H9 (cell line): ENCODE measurements around the gene AKAP11. TPM values are rescaled to one million over a fixed set of nuclear protein-coding genes. Genes with fewer than 3 reads are reported as not detected.

Source experiments
- DNase-seq: peaks from one replicate; pipeline ENCODE4 v3.0.0-alpha.2; 2017
- H2AFZ ChIP-seq: one replicate; pipeline ENCODE4 v1.6.1; 2013; ENCODE audit warnings: mild to moderate bottlenecking, low read length, control low read depth, moderate library complexity
- H2AK5ac ChIP-seq: 2 replicates; pipeline ENCODE4 v1.6.1; 2013; ENCODE audit warnings: low read length, control low read depth, mixed read lengths; ENCODE audit not compliant: insufficient read length
- H2BK120ac ChIP-seq: one replicate; pipeline ENCODE4 v1.6.1; 2013; ENCODE audit warnings: low read depth, mild to moderate bottlenecking, low read length, control low read depth, inconsistent platforms; ENCODE audit not compliant: poor library complexity, severe bottlenecking
- H2BK12ac ChIP-seq: 2 replicates; pipeline ENCODE4 v1.6.1; 2013; ENCODE audit warnings: low read length, control low read depth, mixed read lengths, low read depth; ENCODE audit not compliant: insufficient read length
- H2BK15ac ChIP-seq: 2 replicates; pipeline ENCODE4 v1.6.1; 2013; ENCODE audit warnings: low read depth, low read length, control low read depth
- H2BK20ac ChIP-seq: one replicate; pipeline ENCODE4 v1.6.1; 2013; ENCODE audit warnings: low read depth, mild to moderate bottlenecking, low read length, control low read depth, inconsistent platforms; ENCODE audit not compliant: poor library complexity, severe bottlenecking
- H2BK5ac ChIP-seq: 2 replicates; pipeline ENCODE4 v1.6.1; 2013; ENCODE audit warnings: low read length, control low read depth, mixed read lengths; ENCODE audit not compliant: insufficient read length
- H3K14ac ChIP-seq: 2 replicates; pipeline ENCODE4 v1.6.1; 2013; ENCODE audit warnings: low read length, control low read depth; ENCODE audit not compliant: insufficient read depth
- H3K18ac ChIP-seq: 2 replicates; pipeline ENCODE4 v1.6.1; 2013; ENCODE audit warnings: low read depth, mild to moderate bottlenecking, mixed read lengths, low read length, control low read depth; ENCODE audit not compliant: insufficient read length
- H3K23ac ChIP-seq: 2 replicates; pipeline ENCODE4 v1.6.1; 2013; ENCODE audit warnings: low read length, control low read depth, mixed read lengths, low read depth; ENCODE audit not compliant: insufficient read length
- H3K23me2 ChIP-seq: 2 replicates; pipeline ENCODE4 v1.6.1; 2013; ENCODE audit warnings: low read depth, mild to moderate bottlenecking, mixed read lengths, low read length, control low read depth; ENCODE audit not compliant: insufficient read length, poor library complexity, severe bottlenecking
- H3K27ac ChIP-seq: 2 replicates; pipeline ENCODE4 v1.5.1; 2013; ENCODE audit warnings: low read length, control low read depth, mixed read lengths, low read depth; ENCODE audit not compliant: insufficient read length
- H3K27me3 ChIP-seq: 2 replicates; pipeline ENCODE4 v1.6.1; 2013; ENCODE audit warnings: low read length, control low read depth, inconsistent platforms; ENCODE audit not compliant: insufficient read depth
- H3K4ac ChIP-seq: 2 replicates; pipeline ENCODE4 v1.6.1; 2013; ENCODE audit warnings: low read depth, mild to moderate bottlenecking, control low read depth, inconsistent platforms, low read length, moderate library complexity
- H3K4me1 ChIP-seq: 2 replicates; pipeline ENCODE4 v1.6.1; 2013; ENCODE audit warnings: low read length, control low read depth, inconsistent platforms; ENCODE audit not compliant: insufficient read depth
- H3K4me2 ChIP-seq: 2 replicates; pipeline ENCODE4 v1.6.1; 2013; ENCODE audit warnings: low read length, control low read depth, mixed read lengths; ENCODE audit not compliant: insufficient read length, insufficient read depth
- H3K56ac ChIP-seq: 2 replicates; pipeline ENCODE4 v1.6.1; 2013; ENCODE audit warnings: low read depth, mild to moderate bottlenecking, mixed read lengths, low read length, control low read depth; ENCODE audit not compliant: insufficient read length
- H3K79me1 ChIP-seq: 2 replicates; pipeline ENCODE4 v1.6.1; 2013; ENCODE audit warnings: low read depth, mild to moderate bottlenecking, moderate library complexity, low read length, control low read depth, inconsistent platforms; ENCODE audit not compliant: insufficient read depth, poor library complexity, severe bottlenecking
- H3K79me2 ChIP-seq: 2 replicates; pipeline ENCODE4 v1.6.1; 2013; ENCODE audit warnings: low read length, control low read depth, inconsistent platforms; ENCODE audit not compliant: insufficient read depth
- H3K9ac ChIP-seq: 2 replicates; pipeline ENCODE4 v1.6.1; 2013; ENCODE audit warnings: low read length, control low read depth, mixed read lengths; ENCODE audit not compliant: insufficient read length; ENCODE audit errors: extremely low read depth
- H3K9me3 ChIP-seq: one replicate; pipeline ENCODE4 v1.6.1; 2013; ENCODE audit warnings: low read depth, low read length, inconsistent platforms; ENCODE audit not compliant: control insufficient read depth
- H3T11ph ChIP-seq: one replicate; pipeline ENCODE4 v1.6.1; 2013; ENCODE audit warnings: mild to moderate bottlenecking, low read length, control low read depth, inconsistent platforms
- H4K20me1 ChIP-seq: one replicate; pipeline ENCODE4 v1.6.1; 2013; ENCODE audit not compliant: control insufficient read depth, insufficient read length, insufficient read depth
- H4K5ac ChIP-seq: 2 replicates; pipeline ENCODE4 v1.6.1; 2013; ENCODE audit warnings: low read depth, mild to moderate bottlenecking, mixed read lengths, low read length, control low read depth; ENCODE audit not compliant: insufficient read length
- H4K8ac ChIP-seq: replicated peaks from 2 replicates; pipeline ENCODE4 v1.6.1; 2013; ENCODE audit warnings: low read length, control low read depth, mixed read lengths, low read depth; ENCODE audit not compliant: insufficient read length
- H4K91ac ChIP-seq: 2 replicates; pipeline ENCODE4 v1.6.1; 2013; ENCODE audit warnings: low read depth, mild to moderate bottlenecking, moderate library complexity, mixed read lengths, low read length, control low read depth; ENCODE audit not compliant: insufficient read length
- H3K27ac Mint-ChIP-seq, 3 experiments: 2 replicates in 2 of 3; 3 replicates in 1 of 3; pipeline ENCODE4 v1.8.0; 2020 to 2021; ENCODE audit warnings: mixed read lengths in 3 of 3, mild to moderate bottlenecking in 1 of 3, moderate library complexity in 1 of 3
- H3K27me3 Mint-ChIP-seq: 2 replicates; pipeline ENCODE4 v1.8.0; 2021; ENCODE audit warnings: low read depth, mild to moderate bottlenecking, moderate library complexity, mixed read lengths
- H3K36me3 Mint-ChIP-seq, 3 experiments: 2 replicates in 2 of 3; 3 replicates in 1 of 3; pipeline ENCODE4 v1.8.0; 2020 to 2021; ENCODE audit warnings: low read depth in 3 of 3, mixed read lengths in 3 of 3; ENCODE audit not compliant: insufficient read depth in 1 of 3
- H3K4me1 Mint-ChIP-seq, 2 experiments: 2 replicates each; pipeline ENCODE4 v1.8.0; 2020; ENCODE audit warnings: mixed read lengths in 2 of 2
- H3K4me3 Mint-ChIP-seq, 2 experiments: 2 replicates in 1 of 2; 3 replicates in 1 of 2; pipeline ENCODE4 v1.8.0; 2020 to 2021; ENCODE audit warnings: mild to moderate bottlenecking in 2 of 2, mixed read lengths in 2 of 2, moderate library complexity in 1 of 2
- H3K9me3 Mint-ChIP-seq, 2 experiments: 2 replicates in 1 of 2; 3 replicates in 1 of 2; pipeline ENCODE4 v1.8.0; 2020; ENCODE audit warnings: mild to moderate bottlenecking in 2 of 2, mixed read lengths in 2 of 2, moderate library complexity in 1 of 2
- CTCF ChIP-seq: fragments of 200-600 bp; sonication (generic); conservative IDR thresholded peaks from 3 replicates; pipeline ENCODE4 v1.8.0; 2021; ENCODE audit warnings: antibody characterized with exemption, mild to moderate bottlenecking
- WGBS: extraction: QIAGEN DNeasy Blood & Tissue Kit; methylation state at CpG from one replicate; pipeline ENCODE4 v1.1.7; 2013; ENCODE audit warnings: missing lambda C conversion rate, low lambda C conversion rate, mixed read lengths; ENCODE audit not compliant: insufficient read length; ENCODE audit errors: extremely low coverage; 5-methylcytosine and 5-hydroxymethylcytosine counted together
- total RNA-seq: library from RNA; stranded (reverse); gene quantifications from 2 replicates; pipeline ENCODE4 v1.2.1, GENCODE V29; 2021

The AKAP11 gene
- total RNA-seq, 1 experiment from 2014 or later, result 20.5 TPM

DNA sequence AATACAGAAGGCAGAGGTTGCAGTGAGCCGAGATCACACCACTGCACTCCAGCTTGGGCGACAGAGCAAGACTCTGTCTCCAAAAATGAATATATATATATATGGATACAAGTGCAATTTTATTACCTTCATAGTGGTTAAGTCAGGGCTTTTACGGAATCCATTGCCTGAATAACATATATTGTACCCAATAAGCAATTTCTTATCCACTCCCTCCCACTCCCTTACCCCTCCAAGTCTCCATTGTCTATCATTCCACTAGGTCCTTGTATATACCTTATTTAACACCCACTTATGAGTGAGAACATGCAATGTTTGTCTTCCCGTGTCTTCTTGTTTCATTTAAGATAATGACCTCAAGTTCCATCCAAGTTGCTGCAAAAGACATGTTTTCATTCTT, 48.3 kb upstream of the AKAP11 start:
- H2BK20ac ChIP-seq, result no peak overlapping the region
- no peaks in the 10 kb centered on the region for H3K79me1 ChIP-seq
- no peak for DNase-seq
- H2AK5ac ChIP-seq, result no peak overlapping the region
- no peak overlapping the region for H4K8ac ChIP-seq
- Mint-ChIP-seq H3K27ac (no peak overlapping the region), H3K9me3 (no peaks in the 10 kb centered on the region), H3K36me3 (peaks cover 9 to 16% (median 15%) of the 10 kb centered on the region in 3 experiments; a peak in 6 of 7 replicates), H3K27me3 (no peaks in the 10 kb centered on the region), H3K4me3 (no peak overlapping the region), H3K4me1 (peaks cover 13% of the 10 kb centered on the region in 2 experiments)
- no peak overlapping the region for H2BK15ac ChIP-seq
- H2BK5ac ChIP-seq, result no peak overlapping the region
- no peak overlapping the region for H4K5ac ChIP-seq
- H2BK12ac ChIP-seq, result no peak overlapping the region
- H3K4me1 ChIP-seq, result peaks cover 5% of the 10 kb centered on the region; the same call in 1 of the 2 replicates
- H2AFZ ChIP-seq, result no peak overlapping the region
- WGBS, result no CpG with 5 or more reads among the region's 4 CpGs
- H3K23ac ChIP-seq, result no peak overlapping the region
- no peak overlapping the region for H3K4me2 ChIP-seq
- no peaks in the 10 kb centered on the region for H3K9me3 ChIP-seq
- TF ChIP-seq CTCF, result no peak
- H3K9ac ChIP-seq, result no peak overlapping the region
- H3K23me2 ChIP-seq, result no peaks in the 10 kb centered on the region
- no peaks in the 10 kb centered on the region for H4K20me1 ChIP-seq
- H3K27me3 ChIP-seq, result no peaks in the 10 kb centered on the region
- H3K27ac ChIP-seq, result no peak overlapping the region
- no peak overlapping the region for H2BK120ac ChIP-seq
- no peaks in the 10 kb centered on the region for H3K79me2 ChIP-seq
- no peak overlapping the region for H3K56ac ChIP-seq
- no peak overlapping the region for H3T11ph ChIP-seq
- H3K18ac ChIP-seq, result no peak overlapping the region
- H3K4ac ChIP-seq, result no peak overlapping the region
- no peak overlapping the region for H3K14ac ChIP-seq
- H4K91ac ChIP-seq, result no peak overlapping the region
